Pons (tissue), 1 donor: Measurements from ENCODE around the gene SLC45A1.
"Not testable (repeated sequence)": the region's sequence is repeated elsewhere in the genome, so short reads cannot be mapped to it uniquely, and the experiment has no call there.

ENCODE experiments used
- DNase-seq: peaks from one replicate; pipeline ENCODE4 v3.0.0-alpha.2; 2016; ENCODE audit warnings: low spot score

The SLC45A1 gene

GRCh38 chr1:8317647-8318381 lies at the start of gene SLC45A1:
Gene SLC45A1, plus strand, starts transcription at chr1:8318114. Its CDS starts 6,216 bp downstream, at chr1:8324330.
- DNase-seq: peak; percentile 67

GRCh38 chr1:8273036-8273435 lies 44.9 kb upstream of the SLC45A1 start:
- DNase-seq: no peak

GRCh38 chr1:8274352-8274751 lies 43.6 kb upstream of the SLC45A1 start:
- DNase-seq: no peak

GRCh38 chr1:8276173-8276914 lies 41.6 kb upstream of the SLC45A1 start:
- DNase-seq: no peak

- DNase-seq: no peak
These were observed 41.0 kb upstream of the SLC45A1 start for GRCh38 chr1:8276932-8277331.

- DNase-seq: not testable (repeated sequence)
These were observed 39.2 kb upstream of the SLC45A1 start for GRCh38 chr1:8278677-8279076.

- DNase-seq: peak; percentile 25
These were observed 35.9 kb upstream of the SLC45A1 start for GRCh38 chr1:8281843-8282509.

GRCh38 chr1:8283058-8283884 lies 34.6 kb upstream of the SLC45A1 start:
- DNase-seq: no peak

GRCh38 chr1:8284127-8284526 lies 33.8 kb upstream of the SLC45A1 start:
- no peak for DNase-seq

GRCh38 chr1:8285103-8285502 lies 32.8 kb upstream of the SLC45A1 start:
- DNase-seq: no peak

- DNase-seq: no peak
These were observed 31.9 kb upstream of the SLC45A1 start for GRCh38 chr1:8285965-8286364.

- DNase-seq: no peak
These were observed 24.8 kb upstream of the SLC45A1 start for GRCh38 chr1:8293118-8293517.

- DNase-seq: no peak
These were observed 24.2 kb upstream of the SLC45A1 start for GRCh38 chr1:8293641-8294169.

- no peak for DNase-seq
These were observed 23.7 kb upstream of the SLC45A1 start for GRCh38 chr1:8294170-8294697.

GRCh38 chr1:8297245-8297644 lies 20.7 kb upstream of the SLC45A1 start:
- no peak for DNase-seq

GRCh38 chr1:8299963-8300362 lies 18.0 kb upstream of the SLC45A1 start:
- DNase-seq: no peak

- peak; percentile 52 for DNase-seq
These were observed 15.6 kb upstream of the SLC45A1 start for GRCh38 chr1:8302081-8302956.

GRCh38 chr1:8303141-8303540 lies 14.8 kb upstream of the SLC45A1 start:
- no peak for DNase-seq

GRCh38 chr1:8303876-8304275 lies 14.0 kb upstream of the SLC45A1 start:
- no peak for DNase-seq

- no peak for DNase-seq
These were observed 10.3 kb upstream of the SLC45A1 start for GRCh38 chr1:8307628-8308027.
